Transverse colon (tissue), 4 donors: ENCODE results near the gene MAZ. TPM values are rescaled to one million over a fixed set of nuclear protein-coding genes. Genes with fewer than 3 reads are reported as not detected.
A peak's percentile ranks its signal among the peaks of the same experiment; 100 is the strongest.

Experiments
- DNase-seq: peaks from one replicate; pipeline ENCODE4 v3.0.0-alpha.2; 2019
- H3K27ac ChIP-seq, 4 donors: fragments of 200-600 bp; sonication (generic); 2 replicates each; pipeline ENCODE4 v1.5.1; 2016 to 2018; ENCODE audit warnings: inconsistent platforms in 4 of 4
- H3K27me3 ChIP-seq: fragments of 200-600 bp; sonication (generic); 2 replicates; pipeline ENCODE4 v1.5.1; 2017; ENCODE audit warnings: inconsistent platforms
- H3K36me3 ChIP-seq, 4 donors: fragments of 200-600 bp; sonication (generic); 2 replicates each; pipeline ENCODE4 v1.5.1; 2017 to 2019; ENCODE audit warnings: inconsistent platforms in 4 of 4
- H3K4me1 ChIP-seq, 4 donors: fragments of 200-600 bp; sonication (generic); 2 replicates each; pipeline ENCODE4 v1.5.1; 2017 to 2020; ENCODE audit warnings: inconsistent platforms in 4 of 4
- H3K4me3 ChIP-seq, 4 donors: fragments of 200-600 bp; sonication (generic); 1 replicate in 1 of 4; 2 replicates in 3 of 4; pipeline versions ENCODE4 v1.5.1 to v1.6.1; 2017 to 2019; ENCODE audit warnings: inconsistent platforms in 4 of 4
- H3K9me3 ChIP-seq, 2 donors: fragments of 200-600 bp; sonication (generic); 2 replicates each; pipeline ENCODE4 v1.5.1; 2017 to 2019; ENCODE audit warnings: inconsistent platforms in 2 of 2
- EP300 ChIP-seq: sonication (generic); formaldehyde crosslinking; IDR thresholded peaks from one replicate; pipeline ENCODE4 v1.6.1; 2017; ENCODE audit warnings: antibody characterized with exemption, low read depth
- POLR2A ChIP-seq: fragments of 450-650 bp; IDR thresholded peaks from one replicate; pipeline ENCODE4 v1.6.1; 2016; ENCODE audit warnings: antibody characterized with exemption, mild to moderate bottlenecking, moderate library complexity
- POLR2AphosphoS5 ChIP-seq, 3 donors: sonication (generic); formaldehyde crosslinking; IDR thresholded peaks; one replicate each; pipeline ENCODE4 v1.6.1; 2016; ENCODE audit warnings: antibody characterized with exemption in 3 of 3
- WGBS, 2 donors: methylation state at CpG; one replicate each; pipeline ENCODE4 v1.1.5; 2018; ENCODE audit warnings: low coverage in 1 of 2; 5-methylcytosine and 5-hydroxymethylcytosine counted together
- in situ Hi-C, 4 donors: fragments of 200-750 bp; cut with MboI; loops; one replicate each; pipeline versions ENCODE4 v1.15.0 to v1.15.1; 2017; ENCODE audit warnings: low sequenced_read_pairs in 3 of 4, low pct_ligation_motif_present in 1 of 4, low pct_unique_long_range_greater_than_20kb in 1 of 4
- intact Hi-C: fragments of 100-400 bp; cut with DNase I; formaldehyde crosslinking; loops from one replicate; pipeline ENCODE4 v1.15.1; 2023; ENCODE audit warnings: low total_unique reads
- total RNA-seq, 4 donors: library from RNA; depleted of rRNA; stranded (reverse); fragments of >200 nt; gene quantifications; one replicate each; pipeline ENCODE4 v1.1.0, GENCODE V29; 2016
- TF ChIP-seq, protein P1 (sequence below), 5 experiments: fragments of 200-600 bp in 3 of 5; fragments of 450-650 bp in 2 of 5; sonication (generic) in 3 of 5; IDR thresholded peaks; 1 replicate in 2 of 5; 2 replicates in 3 of 5; pipeline ENCODE4 v1.5.1; 2016 to 2017; ENCODE audit warnings: antibody characterized with exemption in 5 of 5, inconsistent platforms in 3 of 5, mild to moderate bottlenecking in 2 of 5, moderate library complexity in 1 of 5

MAZ gene
- total RNA-seq, 4 donors from 2014 or later = 170 to 292 (median 233) TPM

DNA sequence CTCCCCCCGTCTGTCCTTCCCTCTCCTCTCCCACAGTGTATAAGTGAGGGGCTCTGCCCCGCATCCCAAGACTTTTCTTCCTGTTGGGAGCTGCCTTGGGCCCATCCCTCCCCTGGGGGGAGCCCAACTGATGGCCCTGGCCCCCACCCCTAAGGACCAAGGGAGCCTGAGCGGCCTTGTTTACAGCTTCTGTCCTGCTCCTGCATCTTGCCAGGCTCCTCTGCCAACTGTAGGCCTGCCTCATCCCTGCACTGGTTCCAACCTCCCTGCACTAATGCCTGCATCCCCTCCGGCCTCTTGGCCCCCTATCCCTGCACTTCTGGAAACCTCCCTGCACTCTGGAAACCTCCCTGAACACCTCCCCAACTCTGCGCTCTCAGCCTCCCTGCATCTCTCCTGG lies 8.3 kb downstream of the MAZ start:
- in situ Hi-C loops (no loop called here), intact Hi-C loops (no loop called here)
- no peak overlapping the region for H3K4me3 ChIP-seq
- no peaks in the 10 kb centered on the region for H3K27me3 ChIP-seq
- no peak for DNase-seq
- WGBS, 2 donors = 84 to 85% methylated on average over 3 to 5 of the region's 5 CpGs
- peak overlapping the region; percentile 93 to 98 (median 96) for H3K27ac ChIP-seq
- peaks cover 49 to 87% (median 77%) of the 10 kb centered on the region in 4 donors for H3K4me1 ChIP-seq
- TF ChIP-seq POLR2AphosphoS5 (IDR thresholded peaks at IDR 0.05) (no peak), EP300 (no peak), POLR2A (no peak)
- TF ChIP-seq, protein P1, sequence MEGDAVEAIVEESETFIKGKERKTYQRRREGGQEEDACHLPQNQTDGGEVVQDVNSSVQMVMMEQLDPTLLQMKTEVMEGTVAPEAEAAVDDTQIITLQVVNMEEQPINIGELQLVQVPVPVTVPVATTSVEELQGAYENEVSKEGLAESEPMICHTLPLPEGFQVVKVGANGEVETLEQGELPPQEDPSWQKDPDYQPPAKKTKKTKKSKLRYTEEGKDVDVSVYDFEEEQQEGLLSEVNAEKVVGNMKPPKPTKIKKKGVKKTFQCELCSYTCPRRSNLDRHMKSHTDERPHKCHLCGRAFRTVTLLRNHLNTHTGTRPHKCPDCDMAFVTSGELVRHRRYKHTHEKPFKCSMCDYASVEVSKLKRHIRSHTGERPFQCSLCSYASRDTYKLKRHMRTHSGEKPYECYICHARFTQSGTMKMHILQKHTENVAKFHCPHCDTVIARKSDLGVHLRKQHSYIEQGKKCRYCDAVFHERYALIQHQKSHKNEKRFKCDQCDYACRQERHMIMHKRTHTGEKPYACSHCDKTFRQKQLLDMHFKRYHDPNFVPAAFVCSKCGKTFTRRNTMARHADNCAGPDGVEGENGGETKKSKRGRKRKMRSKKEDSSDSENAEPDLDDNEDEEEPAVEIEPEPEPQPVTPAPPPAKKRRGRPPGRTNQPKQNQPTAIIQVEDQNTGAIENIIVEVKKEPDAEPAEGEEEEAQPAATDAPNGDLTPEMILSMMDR (IDR thresholded peaks at IDR 0.05) = no peak
- no peaks in the 10 kb centered on the region for H3K9me3 ChIP-seq
- peaks cover 0 to 13% (median 0%) of the 10 kb centered on the region in 4 donors for H3K36me3 ChIP-seq

DNA sequence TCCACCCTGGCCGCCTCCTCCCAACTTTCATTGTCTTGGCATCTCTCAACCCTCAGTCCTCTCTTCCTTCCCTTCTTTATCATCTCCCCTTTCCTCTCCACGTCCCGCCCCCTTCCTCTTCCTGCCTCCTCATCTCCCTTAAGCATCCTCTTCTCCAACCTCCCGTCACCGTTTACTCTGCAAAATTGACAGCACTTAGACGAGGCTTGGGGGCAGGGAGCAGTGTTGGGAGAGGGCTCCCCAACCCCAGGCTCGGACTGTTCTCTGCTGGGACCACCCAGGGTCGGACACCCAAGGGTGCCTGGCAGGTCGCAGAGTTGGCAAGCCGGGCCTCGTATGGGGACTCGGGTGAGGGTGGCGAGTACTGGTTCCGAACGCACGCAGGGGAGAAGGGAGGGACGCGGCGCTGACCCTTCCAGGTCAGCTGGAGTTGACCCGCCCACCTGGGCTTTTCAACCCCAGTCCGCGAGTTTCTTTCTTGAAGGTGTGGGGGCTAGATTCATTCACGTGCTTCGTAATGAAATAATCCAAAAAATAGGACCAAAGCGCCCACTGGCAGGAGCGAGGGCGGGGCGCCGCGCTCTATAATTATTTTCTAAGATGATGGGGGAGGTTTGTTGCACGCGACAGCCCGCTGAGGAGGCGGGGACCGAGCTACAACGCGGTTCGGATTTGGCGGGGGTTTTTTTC lies 8.8 kb downstream of the MAZ start:
- 4 to 6% methylated on average over 13 to 37 of the region's 39 CpGs for WGBS, 2 donors
- peak overlapping the region; percentile 22 to 79 (median 70) for H3K4me3 ChIP-seq
- intact Hi-C loops (no loop called here), in situ Hi-C loops (no loop called here)
- no peaks in the 10 kb centered on the region for H3K27me3 ChIP-seq
- peaks cover 0 to 13% (median 0%) of the 10 kb centered on the region in 4 donors for H3K36me3 ChIP-seq
- no peaks in the 10 kb centered on the region for H3K9me3 ChIP-seq
- TF ChIP-seq POLR2AphosphoS5 (IDR thresholded peaks at IDR 0.05) (no peak), POLR2A (no peak), EP300 (no peak)
- TF ChIP-seq, protein P1 (IDR thresholded peaks at IDR 0.05) = no peak
- DNase-seq = no peak
- peak overlapping the region; percentile 93 to 98 (median 96) for H3K27ac ChIP-seq
- H3K4me1 ChIP-seq = peaks cover 48 to 87% (median 77%) of the 10 kb centered on the region in 4 donors

DNA sequence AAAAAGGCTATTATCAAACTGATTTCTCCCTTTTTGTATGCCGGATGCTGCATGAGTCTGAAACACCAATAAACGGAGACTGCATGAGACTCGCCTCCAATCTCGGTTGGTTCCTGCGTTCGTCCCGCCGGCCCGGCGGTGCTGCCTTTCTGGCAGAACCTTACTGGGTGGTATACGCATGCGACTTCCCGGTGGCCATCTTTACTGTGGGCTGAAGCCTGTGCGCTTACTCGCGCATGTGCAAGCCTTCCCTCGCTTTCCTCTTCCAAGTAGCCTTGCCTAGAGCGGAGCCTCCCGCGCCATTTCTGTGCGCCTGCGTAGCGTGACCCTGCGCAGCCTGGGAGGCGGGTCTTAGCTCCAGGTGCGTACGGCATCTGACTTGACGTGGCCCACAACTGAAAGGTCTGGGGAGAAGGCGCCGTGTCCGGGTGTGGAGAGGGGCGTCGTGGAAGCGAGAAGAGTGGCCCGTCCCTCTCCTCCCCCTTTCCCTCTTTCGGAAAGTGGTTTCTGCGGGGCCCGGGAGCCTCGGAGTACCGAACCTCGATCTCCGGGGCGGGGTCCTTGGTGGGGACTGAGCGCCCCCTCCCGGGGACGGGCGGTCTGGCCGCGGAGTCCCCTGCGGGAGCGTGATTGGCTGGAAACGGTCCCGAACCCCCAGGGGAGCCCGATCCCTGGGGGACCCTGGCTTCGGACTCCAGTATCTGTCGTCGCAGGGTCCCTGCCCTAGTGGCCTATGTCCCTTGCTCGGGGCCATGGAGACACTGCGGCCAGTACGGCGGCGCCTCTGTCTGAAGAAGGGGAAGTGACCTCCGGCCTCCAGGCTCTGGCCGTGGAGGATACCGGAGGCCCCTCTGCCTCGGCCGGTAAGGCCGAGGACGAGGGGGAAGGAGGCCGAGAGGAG lies 9.7 kb downstream of the MAZ start, which contains the start of gene PAGR1:
PAGR1 (plus strand) TSS at position 360 of the 901 bp plus-strand sequence; CDS start at position 734, 374 bp downstream.
- DNase-seq = peak; percentile 99
- Histone ChIP-seq H3K36me3 (peaks cover 0 to 13% (median 0%) of the 10 kb centered on the region in 4 donors), H3K27me3 (no peaks in the 10 kb centered on the region), H3K27ac (peak within 1 kb of the TSS; percentile 93 to 98 (median 96)), H3K4me1 (peaks cover 40 to 79% (median 72%) of the 10 kb centered on the region in 4 donors), H3K9me3 (no peaks in the 10 kb centered on the region), H3K4me3 (peak within 1 kb of the TSS; percentile 58 to 79 (median 70))
- WGBS, 2 donors = 0% methylated on average over 2 to 64 of the region's 70 CpGs
- TF ChIP-seq, protein P1 (IDR thresholded peaks at IDR 0.05) = peak; percentile 80 to 95 (median 92)
- TF ChIP-seq POLR2A (peak; percentile 81), EP300 (no peak), POLR2AphosphoS5 (IDR thresholded peaks at IDR 0.05) (peak; percentile 78 to 91 (median 81))
- intact Hi-C loops = loop anchor here (1.0 kb wide), 1 partner anchor 26 kb away; the partner anchor contains the start of gene KIF22
- in situ Hi-C loops = no loop called here
